Activated CD8-positive, alpha-beta memory T cell treated with anti-CD3 and anti-CD28 coated beads, Interleukin-2, amount 50 U/mL, for 24 hours (primary cell): ENCODE results near the gene TARP.
A peak's percentile ranks its signal among the peaks of the same experiment; 100 is the strongest.
"Not testable (repeated sequence)": the region's sequence is repeated elsewhere in the genome, so short reads cannot be mapped to it uniquely, and the experiment has no call there.

Experiments
- DNase-seq: peaks from one replicate; pipeline ENCODE4 v3.0.0-alpha.2; 2020; ENCODE audit errors: extremely low read depth

The TARP gene

DNA sequence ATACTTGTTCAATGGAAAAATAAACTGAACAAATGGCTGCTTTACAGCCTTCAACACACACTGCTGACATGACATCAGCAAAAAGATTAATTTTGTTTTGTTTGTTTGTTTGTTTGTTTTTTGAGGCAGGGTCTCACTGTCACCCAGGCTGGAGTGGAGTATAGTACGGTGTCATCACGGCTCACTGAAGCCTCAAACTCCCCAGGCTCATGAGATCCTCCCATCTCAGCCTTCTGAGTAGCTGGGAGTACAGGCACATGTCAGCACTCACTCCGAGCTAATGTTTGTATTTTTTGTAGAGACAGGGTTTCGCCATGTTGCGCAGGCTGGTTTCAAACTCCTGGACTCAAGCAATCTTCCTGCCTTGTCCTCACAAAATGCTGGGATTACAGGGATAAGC is 10.9 kb downstream of the TARP start:
- no peak for DNase-seq

DNA sequence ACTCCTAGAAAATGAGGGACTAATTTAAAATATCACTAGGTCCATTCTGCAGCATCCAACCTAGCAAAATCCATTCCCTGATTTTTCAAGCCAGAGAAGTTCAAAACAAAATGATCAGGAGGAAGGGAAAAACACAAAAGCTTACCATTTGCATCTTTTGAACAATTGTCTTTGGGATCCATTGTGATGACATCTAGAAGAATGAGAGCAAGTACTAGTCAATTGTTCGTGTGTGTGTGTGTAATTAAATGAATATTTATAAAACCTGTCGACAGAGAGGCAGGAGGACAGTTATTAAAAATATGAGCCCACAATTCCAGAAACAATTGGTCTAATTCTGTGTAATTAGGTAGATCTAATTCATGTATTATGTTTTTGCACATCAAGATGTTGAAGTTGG is 11.4 kb downstream of the TARP start:
- DNase-seq, result not testable (repeated sequence)

- not testable (repeated sequence) for DNase-seq
Measured at GRCh38 chr7:38261601-38262000, 11.8 kb downstream of the TARP start.

- DNase-seq, result not testable (repeated sequence)
Measured at GRCh38 chr7:38259157-38259556, 14.3 kb downstream of the TARP start.

GRCh38 chr7:38257350-38257677 is 16.1 kb downstream of the TARP start:
- no peak for DNase-seq

- not testable (repeated sequence) for DNase-seq
Measured at GRCh38 chr7:38249849-38250248, 23.6 kb downstream of the TARP start.

DNA sequence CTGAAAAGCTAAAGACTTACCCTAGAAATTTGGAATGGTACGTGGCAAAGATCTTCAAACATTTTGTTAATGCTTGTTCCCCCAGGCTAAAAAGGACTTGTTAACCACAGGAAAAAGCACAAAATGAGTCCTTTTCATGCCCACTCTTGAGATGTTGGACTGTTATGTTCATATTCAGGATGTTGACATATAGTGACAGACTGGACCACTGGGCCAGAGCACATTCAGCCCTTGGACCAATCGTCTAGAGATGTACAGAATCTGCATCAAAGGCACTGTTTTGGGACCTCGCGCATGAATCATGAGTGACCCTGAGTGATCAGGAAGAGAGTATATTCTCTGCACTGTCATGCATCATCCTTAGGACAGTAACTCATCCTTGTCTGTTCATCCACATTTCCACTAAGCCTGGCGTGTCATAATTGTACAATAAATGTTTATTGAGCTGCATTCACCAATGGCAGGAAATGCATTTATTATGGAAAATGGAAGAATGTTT is 25.3 kb downstream of the TARP start:
- no peak for DNase-seq

DNA sequence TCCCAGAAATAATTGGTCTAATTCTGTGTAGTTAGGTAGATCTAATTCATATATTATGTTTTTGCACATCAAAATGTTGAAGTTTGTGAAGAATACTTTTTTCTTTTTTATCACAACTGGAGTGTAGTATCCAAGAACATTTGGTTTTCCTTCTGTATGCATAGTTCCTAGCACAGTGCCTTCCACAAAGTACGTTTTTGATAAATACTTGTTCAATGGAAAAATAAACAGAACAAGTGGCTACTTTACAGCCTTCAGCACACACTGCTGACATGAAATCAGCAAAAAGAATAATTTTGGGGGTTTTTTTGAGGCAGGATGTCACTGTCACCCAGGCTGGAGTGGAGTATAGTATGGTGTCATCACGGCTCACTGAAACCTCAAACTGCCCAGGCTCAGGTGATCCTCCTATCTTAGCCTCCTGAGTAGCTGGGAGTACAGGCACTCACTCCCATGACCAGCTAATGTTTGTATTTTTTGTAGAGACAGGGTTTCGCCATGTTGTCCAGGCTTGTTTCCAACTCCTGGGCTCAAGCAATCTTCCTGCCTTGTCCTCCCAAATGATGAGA is 27.9 kb downstream of the TARP start:
- no peak for DNase-seq

DNA sequence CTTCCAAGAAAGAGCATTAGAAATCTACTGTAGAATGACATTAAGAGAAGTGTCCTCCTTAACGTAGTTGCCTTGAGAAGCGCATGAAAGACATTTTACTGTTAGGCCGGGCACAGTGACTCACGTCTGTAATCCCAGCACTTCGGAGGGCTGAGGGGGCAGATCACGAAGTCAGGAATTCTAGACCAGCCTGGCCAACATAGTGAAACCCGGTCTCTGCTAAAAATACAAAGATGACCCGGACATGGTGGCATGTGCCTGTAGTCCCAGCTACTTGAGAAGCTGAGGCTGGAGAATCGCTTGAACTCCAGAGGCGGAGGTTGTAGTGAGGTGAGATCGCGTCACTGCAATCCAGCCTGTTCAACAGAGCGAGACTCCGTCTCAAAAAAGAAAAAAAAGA is 28.9 kb downstream of the TARP start:
- DNase-seq, result no peak

DNA sequence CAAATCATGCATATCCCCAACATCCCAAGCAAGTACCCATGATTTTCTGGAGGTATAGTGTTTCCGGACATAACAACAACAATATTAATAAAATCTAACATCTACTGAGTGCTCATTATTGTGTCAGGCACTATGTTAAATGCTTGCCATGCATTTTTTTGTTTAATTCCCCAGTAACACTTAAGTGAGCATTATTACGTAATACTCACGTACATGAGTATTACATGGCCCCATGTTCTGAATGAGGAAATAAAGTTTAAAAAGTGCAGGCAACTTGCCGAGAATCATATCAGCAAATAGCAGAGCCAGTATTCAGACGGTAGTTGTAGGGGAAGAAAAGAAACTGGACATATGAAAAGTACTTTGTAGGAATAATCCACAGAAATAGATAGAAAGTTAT is 30.1 kb downstream of the TARP start:
- DNase-seq, result not testable (repeated sequence)

DNA sequence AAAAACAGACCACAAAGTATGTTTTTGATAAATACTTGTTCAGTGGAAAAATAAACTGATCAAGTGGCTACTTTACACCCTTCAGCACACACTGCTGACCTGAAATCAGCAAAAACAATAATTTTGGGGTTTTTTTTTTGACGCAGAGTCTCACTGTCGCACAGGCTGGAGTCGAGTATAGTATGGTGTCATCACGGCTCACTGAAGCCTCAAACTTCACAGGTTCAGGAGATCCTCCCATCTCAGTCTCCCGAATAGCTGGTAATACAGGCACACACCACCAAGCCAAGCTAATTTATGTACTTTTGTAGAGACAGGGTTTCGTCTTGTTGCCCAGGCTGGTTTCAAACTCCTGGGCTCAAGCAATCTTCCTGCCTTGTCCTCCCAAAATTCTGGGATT is 30.6 kb downstream of the TARP start:
- DNase-seq, result no peak

- no peak for DNase-seq
Measured at GRCh38 chr7:38241071-38241470, 32.4 kb downstream of the TARP start.

DNA sequence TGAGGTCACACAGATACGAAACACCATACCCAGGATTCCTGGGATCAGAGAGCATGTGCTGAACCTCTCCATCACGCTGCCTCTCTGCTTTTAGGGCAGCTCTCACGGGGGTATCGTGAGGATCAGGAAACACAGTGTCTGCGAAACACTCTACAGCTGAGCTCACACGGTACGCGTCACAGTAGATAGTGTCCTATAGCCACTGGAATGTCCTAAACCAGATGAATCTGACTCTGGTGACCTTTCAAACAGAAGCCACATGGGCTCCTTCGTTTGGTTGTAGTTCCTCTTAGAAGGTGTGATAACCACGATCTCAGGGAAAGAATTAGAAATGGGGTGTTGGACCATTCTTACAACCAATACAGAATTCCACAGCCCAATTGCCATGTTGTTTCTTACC is 34.3 kb downstream of the TARP start:
- DNase-seq, result not testable (repeated sequence)

DNA sequence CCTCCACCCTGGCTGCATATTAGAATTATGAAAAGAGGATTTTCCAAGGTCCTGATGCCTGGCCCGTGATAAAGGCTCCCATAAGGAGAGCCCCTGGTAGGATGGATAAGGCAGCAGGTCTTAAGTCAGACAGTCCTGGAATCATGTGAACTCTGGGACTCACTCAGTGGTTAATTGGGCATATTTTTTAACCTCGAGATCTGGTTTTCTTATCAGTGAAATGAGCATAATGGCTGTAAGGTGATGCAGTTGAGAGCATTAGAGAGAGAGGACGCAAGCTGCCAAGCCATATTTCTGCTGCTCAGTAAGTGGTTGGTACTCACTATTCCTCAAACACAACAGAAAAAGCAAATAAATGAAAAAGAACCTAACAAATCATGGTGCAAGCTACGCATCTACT is 37.8 kb downstream of the TARP start:
- DNase-seq, result no peak

GRCh38 chr7:38234759-38235158 is 38.7 kb downstream of the TARP start:
- not testable (repeated sequence) for DNase-seq

GRCh38 chr7:38232502-38233366 is 40.7 kb downstream of the TARP start:
- DNase-seq, result peak; percentile 64

- no peak for DNase-seq
Measured at GRCh38 chr7:38229884-38230642, 43.4 kb downstream of the TARP start.

GRCh38 chr7:38229386-38229785 is 44.0 kb downstream of the TARP start:
- DNase-seq, result no peak

DNA sequence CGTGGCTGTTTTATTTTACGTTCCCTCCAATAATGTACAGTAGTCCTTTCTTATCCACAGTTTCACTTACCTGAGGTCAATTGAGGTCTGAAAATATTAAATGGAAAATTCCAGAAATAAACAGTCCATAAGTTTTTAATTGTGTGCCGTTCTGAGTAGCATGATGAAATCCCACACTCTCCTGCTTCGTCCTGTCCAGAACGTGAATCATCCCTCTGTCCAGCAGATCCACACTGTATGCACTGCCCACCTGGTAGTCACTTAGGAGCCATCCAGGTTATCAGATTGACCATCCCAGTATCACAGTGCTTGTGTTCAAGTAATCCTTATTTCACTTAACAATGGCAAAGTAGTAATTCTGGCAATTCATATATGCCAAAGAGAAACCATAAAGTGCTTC is 49.0 kb downstream of the TARP start:
- DNase-seq, result no peak

DNA sequence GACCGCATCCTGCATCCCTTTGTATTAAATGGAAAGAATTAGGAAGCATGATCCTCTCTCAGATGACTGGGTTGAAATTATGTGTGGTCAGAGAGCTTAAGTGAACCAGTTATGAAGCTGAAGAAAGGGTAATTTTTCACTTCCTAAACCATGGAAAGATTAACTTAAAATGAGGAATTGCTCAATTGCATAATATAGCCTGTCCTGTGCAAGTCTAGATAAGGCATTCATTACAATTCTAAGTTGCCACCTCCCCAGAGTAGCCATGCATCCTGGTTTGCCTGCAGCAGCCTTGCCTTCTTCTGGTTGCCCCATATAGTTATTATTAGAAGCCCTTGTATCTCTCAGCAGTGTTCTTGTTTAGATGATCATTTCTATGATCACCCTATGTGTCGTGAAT is 50.1 kb downstream of the TARP start:
- no peak for DNase-seq

- DNase-seq, result no peak
Measured at GRCh38 chr7:38222481-38223096, 50.8 kb downstream of the TARP start.

DNA sequence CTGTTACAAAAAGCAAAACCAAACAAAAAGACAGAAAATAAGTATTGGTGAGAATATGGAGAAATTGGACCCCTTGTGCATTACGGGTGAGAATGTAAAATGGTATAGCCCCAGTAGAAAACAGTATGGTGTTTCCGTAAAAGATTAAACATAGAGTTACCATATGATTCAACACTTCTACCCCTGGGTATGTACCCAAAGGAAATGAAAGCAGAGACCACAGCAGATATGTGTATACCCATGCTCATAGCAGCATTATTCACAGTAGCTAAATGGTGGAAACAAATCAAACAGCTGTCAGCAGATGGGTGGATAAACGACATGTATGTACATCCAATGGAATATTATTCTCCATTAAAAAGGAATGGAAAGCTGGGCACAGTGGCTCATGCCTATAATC is 53.0 kb downstream of the TARP start:
- no peak for DNase-seq
